ENCODE measurements around the gene SH3BP4. TPM values are rescaled to one million over a fixed set of nuclear protein-coding genes. Genes with fewer than 3 reads are reported as not detected.
A peak's percentile ranks its signal among the peaks of the same experiment; 100 is the strongest.

Gene SH3BP4
- total RNA-seq, 1 donor from 2014 or later, result 53.4 TPM

GRCh38 chr2:235088496-235088921 is 136.7 kb downstream of the SH3BP4 start:
- H4K20me1 ChIP-seq (ENCODE audit: low read depth), result no peaks in the 10 kb centered on the region
- H3K27me3 Mint-ChIP-seq (ENCODE audit: insufficient read depth, low read depth), result peaks cover 4% of the 10 kb centered on the region
- H3K36me3 ChIP-seq, result no peaks in the 10 kb centered on the region
- H3K9me3 ChIP-seq (ENCODE audit: low read depth), result no peaks in the 10 kb centered on the region
- H3K36me3 Mint-ChIP-seq, result peaks cover 3% of the 10 kb centered on the region
- peak overlapping the region; percentile 100 for H3K27ac Mint-ChIP-seq
- H2AFZ ChIP-seq (replicated peaks), result peak overlapping the region; percentile 61
- H3K27ac ChIP-seq, result no peak overlapping the region
- H3K9ac ChIP-seq, result no peak overlapping the region
- peaks cover 18% of the 10 kb centered on the region for H3F3A ChIP-seq (ENCODE audit: low read depth)
- peak overlapping the region; percentile 7 for H3K4me2 ChIP-seq
- H3K4me1 ChIP-seq, result peaks cover 32% of the 10 kb centered on the region
- H3K4me3 ChIP-seq, result no peak overlapping the region
- peaks cover 63% of the 10 kb centered on the region for H3K4me1 Mint-ChIP-seq
- TF ChIP-seq EZH2 (IDR thresholded peaks at IDR 0.05), result no peak
- TF ChIP-seq CTCF (IDR thresholded peaks at IDR 0.05), result no peak
- TF ChIP-seq EZH2phosphoT487 (IDR thresholded peaks at IDR 0.05), result no peak
- H3K9me3 Mint-ChIP-seq, result peaks cover 9% of the 10 kb centered on the region
- no peaks in the 10 kb centered on the region for H3K27me3 ChIP-seq
- DNase-seq (ENCODE audit: low spot score), result peak; percentile 47
- no peaks in the 10 kb centered on the region for H3K79me2 ChIP-seq (ENCODE audit: low read depth)
- H3K4me3 Mint-ChIP-seq, result peak overlapping the region; percentile 67

GRCh38 chr2:235091421-235091820 is 139.6 kb downstream of the SH3BP4 start:
- H3K36me3 ChIP-seq, result no peaks in the 10 kb centered on the region
- H2AFZ ChIP-seq (replicated peaks), result no peak overlapping the region
- DNase-seq (ENCODE audit: low spot score), result no peak
- no peaks in the 10 kb centered on the region for H3K27me3 ChIP-seq
- H3K9me3 Mint-ChIP-seq, result no peaks in the 10 kb centered on the region
- H3K4me3 Mint-ChIP-seq, result no peak overlapping the region
- H3K36me3 Mint-ChIP-seq, result no peaks in the 10 kb centered on the region
- H3K79me2 ChIP-seq (ENCODE audit: low read depth), result no peaks in the 10 kb centered on the region
- no peak overlapping the region for H3K9ac ChIP-seq
- H3K4me2 ChIP-seq, result no peak overlapping the region
- H3K4me1 Mint-ChIP-seq, result peaks cover 54% of the 10 kb centered on the region
- H3K4me3 ChIP-seq, result no peak overlapping the region
- peaks cover 10% of the 10 kb centered on the region for H3K27me3 Mint-ChIP-seq (ENCODE audit: insufficient read depth, low read depth)
- no peaks in the 10 kb centered on the region for H3K9me3 ChIP-seq (ENCODE audit: low read depth)
- H3K27ac Mint-ChIP-seq, result no peak overlapping the region
- H4K20me1 ChIP-seq (ENCODE audit: low read depth), result no peaks in the 10 kb centered on the region
- no peak overlapping the region for H3K27ac ChIP-seq
- peaks cover 18% of the 10 kb centered on the region for H3F3A ChIP-seq (ENCODE audit: low read depth)
- peaks cover 28% of the 10 kb centered on the region for H3K4me1 ChIP-seq
- no peak for TF ChIP-seq EZH2phosphoT487 (IDR thresholded peaks at IDR 0.05)
- no peak for TF ChIP-seq EZH2 (IDR thresholded peaks at IDR 0.05)
- no peak for TF ChIP-seq CTCF (IDR thresholded peaks at IDR 0.05)

GRCh38 chr2:235091983-235092382 is 140.2 kb downstream of the SH3BP4 start:
- peaks cover 49% of the 10 kb centered on the region for H3K4me1 Mint-ChIP-seq
- H3K9ac ChIP-seq, result no peak overlapping the region
- no peak overlapping the region for H3K4me2 ChIP-seq
- H3K27me3 ChIP-seq, result no peaks in the 10 kb centered on the region
- H3K36me3 ChIP-seq, result no peaks in the 10 kb centered on the region
- H3K27ac ChIP-seq, result no peak overlapping the region
- H3K9me3 Mint-ChIP-seq, result no peaks in the 10 kb centered on the region
- no peak overlapping the region for H3K27ac Mint-ChIP-seq
- no peak overlapping the region for H3K4me3 Mint-ChIP-seq
- no peaks in the 10 kb centered on the region for H3K79me2 ChIP-seq (ENCODE audit: low read depth)
- DNase-seq (ENCODE audit: low spot score), result no peak
- H3K4me1 ChIP-seq, result peaks cover 23% of the 10 kb centered on the region
- H3K36me3 Mint-ChIP-seq, result no peaks in the 10 kb centered on the region
- peaks cover 8% of the 10 kb centered on the region for H3K27me3 Mint-ChIP-seq (ENCODE audit: insufficient read depth, low read depth)
- no peak overlapping the region for H2AFZ ChIP-seq (replicated peaks)
- no peak for TF ChIP-seq EZH2phosphoT487 (IDR thresholded peaks at IDR 0.05)
- TF ChIP-seq EZH2 (IDR thresholded peaks at IDR 0.05), result no peak
- no peak for TF ChIP-seq CTCF (IDR thresholded peaks at IDR 0.05)
- no peaks in the 10 kb centered on the region for H4K20me1 ChIP-seq (ENCODE audit: low read depth)
- no peaks in the 10 kb centered on the region for H3K9me3 ChIP-seq (ENCODE audit: low read depth)
- H3K4me3 ChIP-seq, result no peak overlapping the region
- H3F3A ChIP-seq (ENCODE audit: low read depth), result peaks cover 18% of the 10 kb centered on the region

Data from neural progenitor cell (in vitro differentiated cells).